HL-60/S4 treated with phorbol 12-myristate 13-acetate at 8.2 ng/mL for 4 days and 3 days (cell line): Measurements from ENCODE around the gene SLC7A4.
"Not testable (repeated sequence)": the region's sequence is repeated elsewhere in the genome, so short reads cannot be mapped to it uniquely, and the experiment has no call there.

Experiments used
- in situ Hi-C: fragments of 300-500 bp; cut with MboI; formaldehyde crosslinking; loops from 2 replicates; pipeline ENCODE4 v1.15.0; 2022; ENCODE audit warnings: low sequenced_read_pairs

Gene SLC7A4, protein sequence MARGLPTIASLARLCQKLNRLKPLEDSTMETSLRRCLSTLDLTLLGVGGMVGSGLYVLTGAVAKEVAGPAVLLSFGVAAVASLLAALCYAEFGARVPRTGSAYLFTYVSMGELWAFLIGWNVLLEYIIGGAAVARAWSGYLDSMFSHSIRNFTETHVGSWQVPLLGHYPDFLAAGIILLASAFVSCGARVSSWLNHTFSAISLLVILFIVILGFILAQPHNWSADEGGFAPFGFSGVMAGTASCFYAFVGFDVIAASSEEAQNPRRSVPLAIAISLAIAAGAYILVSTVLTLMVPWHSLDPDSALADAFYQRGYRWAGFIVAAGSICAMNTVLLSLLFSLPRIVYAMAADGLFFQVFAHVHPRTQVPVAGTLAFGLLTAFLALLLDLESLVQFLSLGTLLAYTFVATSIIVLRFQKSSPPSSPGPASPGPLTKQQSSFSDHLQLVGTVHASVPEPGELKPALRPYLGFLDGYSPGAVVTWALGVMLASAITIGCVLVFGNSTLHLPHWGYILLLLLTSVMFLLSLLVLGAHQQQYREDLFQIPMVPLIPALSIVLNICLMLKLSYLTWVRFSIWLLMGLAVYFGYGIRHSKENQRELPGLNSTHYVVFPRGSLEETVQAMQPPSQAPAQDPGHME

DNA sequence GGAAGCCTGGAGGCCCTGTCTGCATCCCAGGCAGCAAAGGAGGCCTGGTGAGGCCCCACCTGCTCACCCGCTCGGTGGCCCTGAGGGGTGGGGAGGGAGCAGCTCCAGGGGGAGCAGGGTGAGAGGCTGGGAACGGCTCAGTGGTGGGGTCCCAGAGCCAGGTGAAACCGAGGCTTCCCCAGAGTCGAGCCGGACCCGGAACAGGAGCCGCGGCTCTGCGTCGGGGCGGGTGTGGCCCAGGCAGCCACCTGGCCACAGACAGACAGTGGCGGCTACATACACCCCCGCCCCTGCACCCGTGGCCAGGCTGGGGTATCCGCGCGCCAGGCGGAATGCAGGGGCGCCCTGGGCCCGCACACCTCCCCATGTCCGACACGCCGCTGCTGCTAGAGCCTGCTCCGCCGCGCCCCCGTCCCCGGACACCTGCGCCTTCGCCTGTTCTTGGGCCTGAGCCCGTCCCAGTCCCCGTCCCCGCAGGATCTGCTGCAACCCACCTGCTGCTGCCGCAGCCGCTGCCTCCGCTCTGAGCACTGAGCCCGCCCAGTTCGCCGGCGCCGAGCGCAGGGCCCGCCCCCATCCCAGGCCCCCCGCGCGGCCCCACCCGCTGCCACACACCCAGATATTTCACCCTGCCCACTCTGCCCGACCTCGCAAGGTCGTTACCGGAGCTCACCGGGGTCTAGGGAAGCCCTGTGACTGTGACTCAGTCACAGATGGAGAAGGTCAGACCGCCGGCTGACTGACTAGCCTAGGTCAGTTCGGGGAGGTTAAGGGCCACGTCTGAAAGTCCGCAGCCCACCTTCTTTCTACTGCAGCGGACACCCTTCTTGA, at the start of gene SLC7A4:
Gene SLC7A4, minus strand, starts transcription at position 525 of the 831 bp plus-strand sequence. CDS start 749 bp downstream, outside the sequence.
- in situ Hi-C loops = no loop called here

DNA sequence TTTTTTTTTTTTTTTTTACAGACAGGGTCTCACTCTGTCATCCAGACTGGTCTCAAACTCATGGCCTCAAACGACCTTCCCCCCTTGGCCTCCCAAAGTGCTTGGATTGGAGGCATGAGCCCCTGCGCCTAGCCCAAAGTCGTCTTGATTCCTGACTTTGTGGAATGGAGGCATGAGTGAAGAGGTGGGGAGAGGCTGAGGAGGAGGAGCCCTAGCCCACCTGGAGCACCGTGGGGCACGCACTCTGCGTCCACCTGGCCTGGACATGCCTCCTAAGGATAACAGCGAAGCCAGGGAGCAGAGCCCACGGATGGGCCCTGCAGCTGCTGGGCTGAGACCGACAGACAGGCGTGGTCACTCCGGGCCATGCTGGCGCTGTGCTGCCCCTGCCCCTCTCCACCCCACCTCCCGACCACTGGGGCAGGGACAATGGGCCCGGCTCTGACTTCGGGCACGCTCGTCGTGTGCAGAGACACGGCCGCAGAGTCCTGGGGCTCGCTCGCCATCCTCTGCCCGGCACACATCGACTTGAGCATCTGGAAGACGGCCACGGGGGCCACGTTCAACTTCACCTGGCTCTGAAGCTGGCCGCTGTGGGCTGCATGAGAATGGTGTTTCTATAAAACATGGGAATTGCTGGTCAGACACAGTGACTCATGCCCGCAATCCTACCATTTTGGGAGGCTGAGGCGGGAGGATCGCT, 48.2 kb upstream of the SLC7A4 start:
- in situ Hi-C loops = no loop called here

DNA sequence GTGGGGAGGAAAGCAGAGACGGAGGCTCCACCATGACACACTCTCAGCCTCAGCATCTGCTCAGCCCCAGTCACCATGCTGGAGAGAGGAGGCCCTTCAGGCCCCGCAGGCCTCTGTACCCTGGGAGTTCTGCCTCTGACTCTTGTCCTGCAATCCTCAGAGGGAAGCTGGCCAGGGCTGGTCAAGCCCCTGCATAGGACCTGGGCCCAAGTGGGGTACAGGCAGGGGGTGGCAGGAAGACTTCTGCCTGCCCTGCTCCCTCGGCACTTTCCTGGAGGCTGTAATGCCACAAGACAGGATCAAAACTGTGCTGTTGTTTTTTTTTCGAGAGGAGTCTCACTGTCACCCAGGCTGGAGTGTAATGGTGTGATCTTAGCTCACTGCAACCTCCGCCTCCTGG, 47.1 kb upstream of the SLC7A4 start:
- in situ Hi-C loops = no loop called here

DNA sequence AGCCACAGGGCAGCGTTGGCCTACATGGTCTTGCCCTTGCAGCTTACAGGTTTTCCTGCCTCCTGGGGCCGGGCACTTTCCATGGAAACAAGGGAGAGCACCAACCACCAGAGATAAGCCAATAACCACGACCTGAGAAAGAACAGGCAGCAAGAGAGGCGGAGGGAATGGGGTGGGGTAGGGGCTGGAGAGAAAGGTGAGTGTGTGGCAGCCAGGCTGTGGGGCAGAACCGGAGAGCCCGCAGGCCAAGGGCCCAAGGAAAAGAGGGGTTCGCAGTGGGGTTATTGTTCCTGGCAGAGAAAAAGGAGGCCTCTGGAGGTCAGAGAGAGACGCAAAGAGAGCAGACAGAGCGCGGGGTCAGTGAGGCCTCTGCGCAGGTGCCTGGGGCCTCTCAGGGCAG, 46.6 kb upstream of the SLC7A4 start:
- in situ Hi-C loops = no loop called here

DNA sequence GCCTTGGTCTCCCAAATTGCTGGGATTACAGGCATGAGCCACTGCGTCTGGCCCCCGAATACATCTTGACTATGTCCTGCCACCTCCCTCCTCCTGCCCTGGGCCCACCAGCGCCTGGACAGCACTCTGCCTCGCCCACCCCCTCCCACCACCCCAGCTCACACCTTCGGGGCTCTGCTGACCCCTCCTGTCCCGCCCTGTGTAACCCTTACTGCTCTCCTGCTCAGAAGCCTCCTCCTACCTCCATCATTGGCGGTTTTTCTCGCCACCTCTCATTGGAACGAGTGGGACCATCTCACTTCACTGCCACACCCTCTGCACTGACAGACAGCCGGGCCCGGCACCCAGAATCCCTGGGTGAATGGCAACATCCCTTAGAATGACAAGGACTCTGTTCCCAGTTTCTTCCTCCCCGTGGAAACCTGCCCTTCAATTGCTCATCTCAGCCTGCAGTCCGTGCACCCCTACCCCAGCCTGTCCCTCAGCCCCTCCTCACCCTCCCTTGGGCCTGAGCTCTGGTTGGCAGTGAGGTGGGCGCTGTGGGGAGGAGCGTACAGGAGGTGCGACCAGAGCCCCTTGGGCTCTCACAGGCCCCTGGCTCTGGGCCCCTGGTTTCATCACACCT, 45.6 kb upstream of the SLC7A4 start:
- in situ Hi-C loops = no loop called here

DNA sequence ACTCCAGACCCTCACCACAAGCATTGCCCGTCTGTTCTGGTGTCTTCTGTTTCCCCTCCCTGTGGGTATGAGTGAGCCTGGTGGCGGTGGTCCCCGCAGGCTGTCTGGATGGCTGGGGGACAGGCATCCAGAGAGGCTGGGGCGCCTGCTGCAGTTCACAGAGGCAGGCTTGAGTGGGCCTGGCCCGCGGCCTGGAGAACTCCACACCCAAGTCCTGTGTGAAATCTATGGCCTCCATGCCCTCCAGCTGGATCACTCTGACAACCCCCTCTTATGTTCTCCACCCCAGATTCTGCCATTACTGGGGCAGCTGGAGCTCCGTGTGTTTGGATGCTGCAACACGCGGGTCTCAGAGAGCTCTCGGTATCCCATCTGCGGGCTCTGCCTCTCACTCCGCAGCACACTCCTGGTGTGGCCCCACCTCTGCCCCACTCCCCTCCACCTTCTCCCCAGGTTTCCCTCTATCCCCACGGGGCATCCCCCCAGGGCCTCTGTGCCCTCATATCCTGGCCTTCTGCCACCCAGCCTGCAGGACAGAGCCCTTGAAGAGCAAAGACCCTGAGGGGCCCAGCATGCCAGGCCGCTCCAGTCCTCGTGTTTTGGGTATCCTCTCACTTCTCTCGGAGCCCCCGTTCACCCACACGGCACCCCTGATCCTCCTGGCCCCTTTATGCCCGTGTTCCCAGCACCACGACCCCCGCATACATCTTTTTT, 44.7 kb upstream of the SLC7A4 start:
- in situ Hi-C loops = no loop called here

DNA sequence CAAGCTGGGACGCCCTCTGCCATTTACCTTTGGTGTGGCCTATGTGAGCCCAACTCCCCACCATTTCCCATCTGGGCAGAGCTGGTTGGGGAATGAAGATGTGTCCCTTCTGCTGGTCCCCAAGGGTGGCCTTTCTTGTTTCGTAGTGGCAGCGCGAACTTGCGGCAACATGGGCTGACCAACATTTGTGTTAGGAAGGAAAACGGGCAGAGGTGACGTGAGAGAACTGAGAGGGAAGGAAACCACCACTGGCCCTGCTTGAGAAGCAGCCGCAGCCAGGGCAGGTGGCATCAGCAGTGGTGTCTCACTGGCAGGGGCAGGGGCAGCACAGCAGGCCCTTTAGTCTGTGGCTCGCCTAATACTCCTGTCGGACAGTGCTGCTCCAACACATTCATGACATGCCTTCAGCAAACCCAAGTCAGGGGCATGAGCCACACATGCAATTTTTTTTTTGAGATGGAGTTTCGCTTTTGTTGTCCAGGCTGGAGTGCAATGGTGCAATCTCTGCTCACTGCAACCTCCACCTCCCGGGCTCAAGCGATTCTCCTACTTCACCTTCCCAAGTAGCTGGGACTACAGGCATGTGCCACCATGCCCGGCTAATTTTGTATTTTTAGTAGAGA, 43.3 kb upstream of the SLC7A4 start:
- in situ Hi-C loops = no loop called here

DNA sequence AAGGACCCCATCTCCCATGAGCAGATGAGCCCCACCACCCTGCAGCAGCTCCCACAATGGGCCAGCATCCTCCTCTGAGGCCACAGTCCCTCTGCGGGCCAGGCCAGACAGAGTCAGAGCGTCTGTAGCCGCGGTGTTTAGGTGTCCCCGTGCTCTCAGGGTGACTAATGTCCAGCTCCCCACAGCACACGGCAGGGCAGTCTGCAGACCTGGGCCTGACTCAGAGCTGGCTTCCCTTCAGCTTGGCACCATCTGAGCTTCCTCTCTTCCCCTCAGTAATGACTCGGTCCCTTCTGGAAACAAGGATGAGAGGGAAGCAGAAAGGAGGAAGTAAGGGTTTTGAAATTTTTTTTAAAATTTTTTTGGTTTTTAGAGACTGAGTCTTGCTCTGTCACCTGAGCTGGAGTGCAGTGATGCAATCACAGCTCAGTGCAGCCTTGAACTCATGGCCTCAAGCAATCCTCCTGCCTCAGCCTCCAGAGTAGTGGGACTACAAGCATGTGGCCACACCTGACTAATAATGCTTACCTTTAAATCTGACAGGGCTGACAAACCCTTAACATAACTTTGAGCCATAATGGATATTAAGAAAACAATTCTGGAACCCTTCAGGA, 41.8 kb upstream of the SLC7A4 start:
- in situ Hi-C loops = no loop called here

DNA sequence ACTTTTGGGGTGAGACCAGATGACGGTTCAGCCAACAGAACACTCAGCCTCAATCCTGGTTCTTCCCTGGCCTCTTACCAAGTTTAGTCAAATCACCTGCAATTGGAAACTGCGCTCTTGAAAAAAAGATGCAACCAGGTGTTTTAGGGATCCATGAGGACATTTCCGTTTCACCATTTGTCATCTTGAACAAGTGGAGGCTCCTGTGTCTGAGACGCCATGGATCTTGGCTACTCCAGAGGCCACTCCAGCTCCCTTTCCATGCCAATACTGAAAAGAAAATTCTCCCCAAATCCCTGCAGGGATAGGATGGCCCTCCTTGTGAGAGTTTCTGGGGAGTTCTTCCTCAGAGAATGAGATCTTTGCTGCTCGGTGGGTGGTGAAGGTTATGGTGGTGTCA, 41.1 kb upstream of the SLC7A4 start:
- in situ Hi-C loops = no loop called here

DNA sequence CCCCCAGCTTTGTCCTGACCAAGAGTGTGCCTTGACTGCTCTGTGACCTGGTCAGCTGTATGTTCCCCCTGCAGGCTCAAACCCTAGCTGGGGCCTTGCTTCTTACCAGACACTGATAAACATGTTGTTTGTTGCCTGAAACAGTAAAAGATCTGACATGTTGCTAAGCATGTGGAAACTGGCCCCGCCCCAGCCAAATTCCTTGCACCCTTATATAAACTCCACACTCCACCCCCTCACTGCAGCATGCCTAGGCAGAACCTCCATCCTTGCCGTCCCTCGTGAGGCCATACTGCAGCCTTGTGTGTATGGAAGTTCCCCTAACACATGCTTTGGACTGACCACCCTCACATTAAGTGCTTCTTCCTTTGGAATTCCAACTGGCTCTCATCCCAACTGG, 40.7 kb upstream of the SLC7A4 start:
- in situ Hi-C loops = no loop called here

DNA sequence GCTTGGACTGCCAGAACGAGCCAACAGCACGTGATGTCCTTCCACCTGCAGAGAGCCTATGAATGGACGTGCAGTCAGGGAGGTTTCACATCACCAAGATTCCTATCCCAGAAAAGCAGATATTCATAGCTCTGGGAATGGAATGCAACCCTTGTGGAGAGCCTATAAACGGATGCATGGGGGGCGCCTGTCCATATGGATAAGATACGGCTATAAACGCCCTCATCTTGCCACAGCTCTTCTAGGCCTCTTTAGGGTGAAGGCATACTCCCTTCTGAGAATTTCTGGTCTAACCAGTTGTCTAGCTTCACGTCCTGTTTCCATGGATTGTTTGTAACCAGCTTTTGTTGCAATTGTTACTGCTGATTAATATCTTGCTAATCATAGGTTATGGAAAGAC, 39.4 kb upstream of the SLC7A4 start:
- in situ Hi-C loops = not testable (repeated sequence)

DNA sequence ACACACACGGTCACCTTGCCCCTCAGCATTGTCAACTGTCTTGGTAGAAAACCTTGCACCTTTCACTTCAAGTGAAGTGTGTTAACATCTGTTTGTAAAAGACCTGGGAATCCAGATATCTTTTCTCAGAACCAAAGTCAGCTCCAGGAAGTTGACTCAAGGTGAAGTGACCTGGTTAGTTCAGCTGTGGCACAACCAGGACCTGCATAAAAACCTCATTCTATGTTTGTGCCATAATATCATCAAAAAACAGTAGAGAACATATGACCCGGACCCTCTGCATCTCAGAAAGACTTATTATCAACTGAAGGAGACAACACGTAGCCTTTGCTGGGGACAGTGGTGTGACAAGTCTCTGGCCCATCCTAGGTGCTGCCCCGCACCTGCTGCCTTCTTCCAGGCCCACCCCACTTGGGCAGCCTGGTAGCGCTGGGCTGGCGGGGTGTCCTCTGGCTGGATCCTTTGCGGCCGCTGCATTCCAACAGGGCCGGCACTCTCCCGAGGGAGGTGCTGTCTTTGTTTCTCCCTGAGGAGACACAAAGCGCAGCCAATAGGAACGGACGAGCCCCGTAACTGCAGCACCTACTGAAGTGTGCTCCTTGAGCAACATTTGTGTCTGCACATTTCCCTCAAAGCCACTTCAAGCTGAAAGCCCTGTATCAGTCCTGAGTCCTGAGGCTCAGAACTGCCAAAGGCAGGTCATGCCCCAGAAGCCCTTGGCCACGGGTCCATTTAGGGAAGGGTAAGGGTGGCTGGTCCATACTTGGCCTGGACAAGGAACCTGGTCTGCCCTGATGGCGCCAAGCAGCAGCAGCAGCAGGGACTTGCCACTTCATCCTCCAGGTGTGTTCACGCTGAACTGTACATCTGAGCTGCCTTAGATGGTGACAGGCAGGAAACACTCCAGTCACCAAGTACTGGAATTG, 38.6 kb upstream of the SLC7A4 start:
- in situ Hi-C loops = no loop called here

DNA sequence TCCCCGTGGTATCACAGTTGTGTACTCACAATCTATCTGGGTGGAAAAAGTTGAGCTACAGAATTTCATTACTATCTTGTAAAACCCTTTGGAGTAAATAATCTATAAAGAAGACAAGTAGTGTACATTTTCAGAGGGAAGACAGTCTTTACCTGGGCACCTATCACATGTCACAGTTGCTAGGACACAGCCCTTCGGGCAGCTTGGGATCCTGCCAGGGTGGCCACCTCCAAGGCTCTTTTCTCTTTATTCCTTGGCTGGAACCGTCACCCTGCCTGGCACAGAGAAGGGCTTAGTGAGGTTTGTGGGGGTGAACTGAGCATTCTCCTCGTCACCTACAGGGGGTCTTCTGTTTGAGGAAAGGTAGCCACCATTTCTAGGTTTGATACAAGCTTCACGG, 37.0 kb upstream of the SLC7A4 start:
- in situ Hi-C loops = no loop called here

DNA sequence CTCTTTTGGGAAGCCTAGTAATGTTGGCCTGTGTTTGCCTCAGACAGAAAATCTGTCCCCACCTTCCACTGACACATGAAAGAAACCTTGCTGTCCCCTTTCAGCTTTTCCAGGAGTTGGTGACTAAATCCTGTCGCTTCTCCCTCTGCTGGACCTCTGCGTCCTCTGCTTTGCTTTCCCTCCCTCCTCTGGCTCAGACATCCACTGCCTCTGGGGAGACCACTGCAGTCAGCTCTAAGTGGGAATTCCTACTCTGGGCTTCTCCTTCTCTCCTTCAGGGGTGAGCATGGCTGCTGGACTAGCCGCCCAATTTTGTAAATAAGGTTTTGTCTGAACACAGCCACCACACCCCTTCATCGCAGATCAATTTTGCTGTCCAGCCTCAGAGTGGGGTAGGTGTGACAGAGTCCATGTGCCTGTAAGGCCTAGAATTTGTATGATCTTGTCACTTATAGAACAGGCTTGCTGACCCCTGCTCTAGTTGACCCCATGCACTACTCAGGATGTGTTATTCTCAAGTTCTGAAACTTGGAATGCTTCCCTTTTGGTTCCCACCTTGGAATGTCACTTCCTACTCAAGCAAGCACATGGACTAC, 36.4 kb upstream of the SLC7A4 start:
- in situ Hi-C loops = no loop called here

DNA sequence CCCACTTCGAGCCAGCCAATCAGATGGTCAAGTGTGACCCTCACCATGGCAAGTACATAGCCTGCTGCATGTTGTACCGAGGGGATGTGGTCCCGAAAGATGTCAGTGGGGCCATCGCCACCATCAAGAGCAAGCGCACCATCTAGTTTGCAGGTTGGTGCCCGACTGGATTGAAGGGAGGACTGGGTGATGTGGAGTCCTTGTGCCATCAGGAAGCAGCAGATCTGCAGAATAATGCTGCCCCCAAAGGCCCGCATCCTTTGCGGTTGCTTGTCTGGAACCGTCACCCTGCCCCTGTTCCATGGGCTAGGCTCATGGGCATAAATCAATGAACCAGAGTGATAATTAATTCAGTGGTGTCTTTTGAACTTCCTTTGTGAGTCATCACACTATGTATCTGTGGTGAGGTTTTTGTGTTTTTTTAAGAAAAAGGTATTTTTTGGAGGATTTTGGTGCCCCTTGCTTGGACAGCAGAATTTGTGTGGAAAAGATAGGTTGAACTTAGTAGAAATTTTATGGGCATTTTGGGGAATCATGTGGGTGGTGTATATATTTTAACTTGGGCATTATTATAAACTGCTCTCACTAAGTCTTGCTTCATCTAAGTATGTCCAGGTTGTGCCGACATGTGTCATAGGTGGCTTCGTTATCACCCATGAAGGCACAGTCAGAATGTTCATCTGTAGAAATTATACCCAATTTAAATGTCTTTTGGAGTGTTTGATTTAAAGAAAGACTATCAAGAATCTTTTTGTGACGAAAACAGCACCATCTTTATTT, 35.7 kb upstream of the SLC7A4 start:
- in situ Hi-C loops = no loop called here

DNA sequence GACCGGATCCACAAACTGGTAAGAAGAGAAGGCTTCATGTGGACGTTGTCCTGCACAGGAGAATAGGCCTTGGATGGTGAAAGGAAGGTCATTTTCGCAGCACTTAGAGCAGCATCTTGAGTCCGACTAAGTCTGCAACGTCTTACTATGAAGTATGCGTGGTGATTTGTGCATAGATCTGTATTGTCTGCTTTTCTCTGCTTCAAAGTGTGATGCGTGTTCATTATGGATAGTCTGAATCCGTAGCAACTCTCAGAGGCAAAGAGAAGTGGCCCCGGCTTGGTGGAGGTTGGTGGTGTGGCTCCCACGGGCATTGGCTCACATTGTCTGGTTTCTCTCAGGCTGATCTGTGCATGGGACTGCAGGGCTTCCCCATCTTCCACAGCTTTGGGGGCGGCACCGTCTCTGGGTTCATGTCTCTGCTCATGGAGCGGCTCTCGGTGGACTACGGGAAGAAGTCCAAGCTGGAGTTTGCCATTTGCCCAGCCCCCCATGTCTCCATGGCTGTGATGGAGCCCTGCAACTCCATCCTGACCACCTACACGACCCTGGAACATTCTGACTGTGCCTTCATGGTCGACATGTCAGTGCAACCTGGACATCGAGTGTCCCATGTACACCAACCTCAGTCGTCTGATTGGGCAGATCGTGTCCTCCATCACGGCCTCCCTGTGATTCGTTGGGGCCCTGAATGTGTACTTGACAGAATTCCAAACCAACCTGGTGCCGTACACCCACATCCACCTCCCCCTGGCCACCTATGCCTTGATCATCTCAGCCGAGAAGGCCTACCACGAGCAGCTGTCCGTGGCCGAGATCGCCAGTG, 34.9 kb upstream of the SLC7A4 start:
- in situ Hi-C loops = no loop called here
